Thyroid gland (tissue), 4 donors: ENCODE data around the gene GAK.

ENCODE experiments used
- POLR2A ChIP-seq, 2 donors: fragments of 450-650 bp; IDR thresholded peaks; one replicate each; pipeline ENCODE4 v1.6.1; 2017; ENCODE audit warnings: antibody characterized with exemption in 2 of 2, mild to moderate bottlenecking in 2 of 2, moderate library complexity in 1 of 2
- TF ChIP-seq, protein P1 (sequence below), 6 experiments: fragments of 200-600 bp in 3 of 6; fragments of 450-650 bp in 3 of 6; sonication (generic) in 3 of 6; IDR thresholded peaks; one replicate each; pipeline ENCODE4 v1.5.1; 2016 to 2019; ENCODE audit warnings: antibody characterized with exemption in 6 of 6, mild to moderate bottlenecking in 2 of 6, inconsistent platforms in 1 of 6, moderate library complexity in 1 of 6

DNA sequence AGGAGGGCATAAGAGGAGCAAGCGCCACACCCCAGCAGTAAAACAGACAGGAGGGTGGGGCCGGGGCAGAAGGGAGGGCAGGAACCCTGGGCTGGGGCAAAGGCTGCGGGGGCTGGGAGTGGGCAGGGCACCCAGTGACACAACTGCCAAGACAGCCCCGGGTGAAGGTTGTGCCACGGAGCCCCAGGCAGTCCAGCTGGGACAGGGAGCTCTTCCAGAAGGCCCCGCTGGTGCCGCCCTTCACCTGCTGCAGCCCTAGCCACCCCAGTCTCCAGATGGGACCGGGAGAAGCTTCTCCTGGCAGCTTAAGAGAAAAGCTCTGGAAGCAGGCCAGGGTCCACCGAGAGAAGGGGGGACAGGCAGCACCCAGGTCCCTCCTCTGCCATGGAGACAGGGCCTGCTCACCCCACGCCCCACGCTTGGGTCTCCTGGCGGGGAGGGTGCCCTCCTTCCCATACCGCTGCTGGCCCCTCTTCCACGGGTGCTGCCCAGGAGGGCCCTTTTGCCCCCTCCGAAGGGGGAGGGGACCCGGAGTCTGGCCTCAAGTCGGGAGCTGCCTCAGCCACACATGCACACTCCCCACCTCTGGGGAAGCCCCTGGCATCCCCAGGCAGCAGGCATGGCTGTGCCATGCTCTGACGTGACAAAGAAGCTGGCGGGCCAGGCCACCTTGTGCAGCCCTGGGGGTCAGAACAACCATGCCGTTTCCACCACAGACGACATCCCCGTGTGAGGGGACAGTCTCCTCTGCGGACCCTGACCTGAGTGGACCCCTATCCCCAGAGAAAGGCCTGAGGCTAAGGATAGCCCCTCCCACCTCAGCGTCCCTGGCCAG is 39.8 kb upstream of the GAK start:
- TF ChIP-seq, protein P1, sequence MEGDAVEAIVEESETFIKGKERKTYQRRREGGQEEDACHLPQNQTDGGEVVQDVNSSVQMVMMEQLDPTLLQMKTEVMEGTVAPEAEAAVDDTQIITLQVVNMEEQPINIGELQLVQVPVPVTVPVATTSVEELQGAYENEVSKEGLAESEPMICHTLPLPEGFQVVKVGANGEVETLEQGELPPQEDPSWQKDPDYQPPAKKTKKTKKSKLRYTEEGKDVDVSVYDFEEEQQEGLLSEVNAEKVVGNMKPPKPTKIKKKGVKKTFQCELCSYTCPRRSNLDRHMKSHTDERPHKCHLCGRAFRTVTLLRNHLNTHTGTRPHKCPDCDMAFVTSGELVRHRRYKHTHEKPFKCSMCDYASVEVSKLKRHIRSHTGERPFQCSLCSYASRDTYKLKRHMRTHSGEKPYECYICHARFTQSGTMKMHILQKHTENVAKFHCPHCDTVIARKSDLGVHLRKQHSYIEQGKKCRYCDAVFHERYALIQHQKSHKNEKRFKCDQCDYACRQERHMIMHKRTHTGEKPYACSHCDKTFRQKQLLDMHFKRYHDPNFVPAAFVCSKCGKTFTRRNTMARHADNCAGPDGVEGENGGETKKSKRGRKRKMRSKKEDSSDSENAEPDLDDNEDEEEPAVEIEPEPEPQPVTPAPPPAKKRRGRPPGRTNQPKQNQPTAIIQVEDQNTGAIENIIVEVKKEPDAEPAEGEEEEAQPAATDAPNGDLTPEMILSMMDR (IDR thresholded peaks at IDR 0.05) = no peak
- TF ChIP-seq POLR2A (IDR thresholded peaks at IDR 0.05) = no peak
